Mucosa of descending colon (tissue), 3 donors: ENCODE data around the gene GTPBP1. TPM values are rescaled to one million over a fixed set of nuclear protein-coding genes. Genes with fewer than 3 reads are reported as not detected.

Source experiments
- ATAC-seq: fragments of 200-7000 bp; cut with Tn5 transposase; one replicate; pipeline ENCODE4 v1.9.1; 2020; ENCODE audit warnings: mild to moderate bottlenecking, moderate library complexity
- DNase-seq, 3 donors: peaks; one replicate each; pipeline ENCODE4 v3.0.0-alpha.2; 2020
- H3K36me3 ChIP-seq: fragments of 200-600 bp; one replicate; pipeline ENCODE4 v1.8.0; 2021; ENCODE audit warnings: low read depth, mild to moderate bottlenecking
- H3K4me1 ChIP-seq: fragments of 200-600 bp; one replicate; pipeline ENCODE4 v1.8.0; 2021; ENCODE audit warnings: low read depth, mild to moderate bottlenecking
- H3K4me3 ChIP-seq: fragments of 200-600 bp; one replicate; pipeline ENCODE4 v1.8.0; 2021; ENCODE audit warnings: mild to moderate bottlenecking
- H3K9me3 ChIP-seq: fragments of 200-600 bp; one replicate; pipeline ENCODE4 v1.8.0; 2021; ENCODE audit warnings: mild to moderate bottlenecking
- intact Hi-C, 2 donors: fragments of 100-400 bp; cut with DNase I in 1 of 2; cut with micrococcal nuclease in 1 of 2; formaldehyde crosslinking; loops; one replicate each; pipeline versions ENCODE4 v1.11.0 to v1.11.1; 2022; cut with DNase I, micrococcal nuclease
- total RNA-seq, 3 donors: library from RNA; stranded (reverse); fragmentation: NEBNext Ultra II Directional in 2 of 3; extraction: Animal tissue kit (Norgen Biotek cat#: 25700) in 2 of 3; gene quantifications; one replicate each; pipeline versions ENCODE4 v1.2.1 to v1.2.4, GENCODE V29; 2021 to 2023
- TF ChIP-seq, protein P1 (sequence below): fragments of 200-600 bp; IDR thresholded peaks from one replicate; pipeline ENCODE4 v1.8.0; 2022; ENCODE audit warnings: antibody characterized with exemption, mild to moderate bottlenecking
- donor health status: DM: no; HTN: no; CAD: no; lungs with moderate emphysema.
- donor health status: DM: no; HTN: no; CAD: no.
- donor health status: DM: no; HTN: yes; CAD: no.

GTPBP1 gene
- total RNA-seq, 3 donors from 2014 or later, result 73.1 to 96.8 (median 76.8) TPM

DNA sequence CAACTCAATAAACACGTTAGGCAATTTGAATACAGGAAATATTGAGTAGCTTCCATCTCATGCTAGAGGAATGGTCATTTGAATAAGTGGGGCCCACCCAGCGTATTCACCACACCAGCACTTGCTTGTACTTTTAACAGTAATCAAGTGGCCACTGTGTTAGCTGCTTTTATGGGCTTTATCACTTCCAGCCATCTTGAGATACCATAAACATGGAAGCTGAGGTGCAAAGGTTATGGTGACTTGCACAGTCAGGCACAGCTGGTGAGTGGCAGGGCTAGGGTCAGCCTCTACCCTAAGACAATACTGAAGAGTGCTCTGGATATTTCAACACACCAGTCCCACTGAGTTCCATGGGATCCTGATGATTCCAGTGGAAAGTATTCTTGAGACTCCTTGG is 11.7 kb upstream of the GTPBP1 start:
- TF ChIP-seq, protein P1, sequence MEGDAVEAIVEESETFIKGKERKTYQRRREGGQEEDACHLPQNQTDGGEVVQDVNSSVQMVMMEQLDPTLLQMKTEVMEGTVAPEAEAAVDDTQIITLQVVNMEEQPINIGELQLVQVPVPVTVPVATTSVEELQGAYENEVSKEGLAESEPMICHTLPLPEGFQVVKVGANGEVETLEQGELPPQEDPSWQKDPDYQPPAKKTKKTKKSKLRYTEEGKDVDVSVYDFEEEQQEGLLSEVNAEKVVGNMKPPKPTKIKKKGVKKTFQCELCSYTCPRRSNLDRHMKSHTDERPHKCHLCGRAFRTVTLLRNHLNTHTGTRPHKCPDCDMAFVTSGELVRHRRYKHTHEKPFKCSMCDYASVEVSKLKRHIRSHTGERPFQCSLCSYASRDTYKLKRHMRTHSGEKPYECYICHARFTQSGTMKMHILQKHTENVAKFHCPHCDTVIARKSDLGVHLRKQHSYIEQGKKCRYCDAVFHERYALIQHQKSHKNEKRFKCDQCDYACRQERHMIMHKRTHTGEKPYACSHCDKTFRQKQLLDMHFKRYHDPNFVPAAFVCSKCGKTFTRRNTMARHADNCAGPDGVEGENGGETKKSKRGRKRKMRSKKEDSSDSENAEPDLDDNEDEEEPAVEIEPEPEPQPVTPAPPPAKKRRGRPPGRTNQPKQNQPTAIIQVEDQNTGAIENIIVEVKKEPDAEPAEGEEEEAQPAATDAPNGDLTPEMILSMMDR, result no peak
- H3K4me1 ChIP-seq, result peaks cover 65% of the 10 kb centered on the region
- intact Hi-C loops, result no loop called here
- no peaks in the 10 kb centered on the region for H3K36me3 ChIP-seq
- ATAC-seq (peak; percentile 90), DNase-seq (peak; percentile 57 to 72 (median 68))
- no peaks in the 10 kb centered on the region for H3K9me3 ChIP-seq
- H3K4me3 ChIP-seq, result no peak overlapping the region

DNA sequence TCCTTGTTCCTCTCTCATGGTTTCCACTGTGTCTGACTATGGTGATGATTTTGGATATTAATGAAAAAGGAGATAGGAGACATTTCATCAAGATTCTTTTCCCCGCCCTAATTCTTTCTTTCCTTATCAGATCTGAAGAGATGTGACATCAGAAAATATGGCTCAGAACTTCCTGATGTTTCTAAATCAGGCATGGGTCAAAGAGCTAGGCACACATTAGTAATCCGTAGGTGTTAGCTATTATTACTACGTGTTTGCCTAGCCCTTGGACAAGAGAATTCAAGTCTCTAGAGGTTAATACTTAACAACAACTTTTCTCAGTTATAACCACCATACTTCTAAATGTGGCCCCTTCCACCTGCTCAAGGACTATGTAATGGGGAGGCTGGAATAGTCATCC is 10.8 kb upstream of the GTPBP1 start:
- Histone ChIP-seq H3K4me3 (no peak overlapping the region), H3K9me3 (no peaks in the 10 kb centered on the region), H3K4me1 (peaks cover 65% of the 10 kb centered on the region), H3K36me3 (no peaks in the 10 kb centered on the region)
- TF ChIP-seq, protein P1, result no peak
- ATAC-seq (peak; percentile 60), DNase-seq (no peak)
- intact Hi-C loops, result no loop called here

DNA sequence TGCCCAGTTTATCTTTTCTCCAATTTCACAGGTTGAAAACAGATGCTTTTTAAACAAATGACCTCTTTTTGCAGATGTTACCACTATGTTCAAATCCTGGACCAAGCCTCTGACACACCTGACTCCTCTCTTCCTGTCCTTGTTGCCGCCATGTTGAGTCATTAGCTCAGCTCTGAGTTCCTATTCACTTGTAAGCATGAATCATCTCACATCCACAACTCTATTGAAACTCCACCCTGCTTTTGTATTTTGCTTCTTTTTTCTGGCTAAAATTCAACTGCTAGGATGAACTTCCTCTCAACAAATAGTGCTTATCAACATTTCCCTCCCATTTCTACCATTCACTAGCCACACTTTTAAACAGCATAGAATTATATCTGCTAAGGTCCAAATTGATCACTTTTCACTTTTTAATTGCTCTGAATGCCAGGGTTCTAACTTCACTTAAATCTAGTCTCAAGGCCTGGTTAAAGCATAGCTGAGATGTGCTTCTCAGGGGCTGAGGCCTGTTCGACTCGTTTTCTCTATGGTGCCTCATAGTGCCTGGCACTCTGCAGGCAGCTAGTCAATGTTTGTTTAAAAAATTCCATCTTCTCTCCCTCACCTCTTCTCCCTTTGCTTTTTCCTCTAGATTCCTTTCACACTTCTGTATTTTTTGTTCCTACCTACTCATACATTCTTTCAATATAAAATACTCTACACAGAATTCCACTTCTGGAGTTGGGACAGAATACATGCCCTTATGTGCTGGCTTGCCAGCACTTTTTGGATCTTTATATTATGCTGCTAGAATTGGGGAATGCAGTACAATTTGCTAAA is 8.9 kb upstream of the GTPBP1 start:
- ATAC-seq, result peak; percentile 7
- H3K4me3 ChIP-seq, result no peak overlapping the region
- peaks cover 56% of the 10 kb centered on the region for H3K4me1 ChIP-seq
- no peaks in the 10 kb centered on the region for H3K9me3 ChIP-seq
- TF ChIP-seq, protein P1, result no peak
- DNase-seq, result no peak
- no peaks in the 10 kb centered on the region for H3K36me3 ChIP-seq
- intact Hi-C loops, result no loop called here

DNA sequence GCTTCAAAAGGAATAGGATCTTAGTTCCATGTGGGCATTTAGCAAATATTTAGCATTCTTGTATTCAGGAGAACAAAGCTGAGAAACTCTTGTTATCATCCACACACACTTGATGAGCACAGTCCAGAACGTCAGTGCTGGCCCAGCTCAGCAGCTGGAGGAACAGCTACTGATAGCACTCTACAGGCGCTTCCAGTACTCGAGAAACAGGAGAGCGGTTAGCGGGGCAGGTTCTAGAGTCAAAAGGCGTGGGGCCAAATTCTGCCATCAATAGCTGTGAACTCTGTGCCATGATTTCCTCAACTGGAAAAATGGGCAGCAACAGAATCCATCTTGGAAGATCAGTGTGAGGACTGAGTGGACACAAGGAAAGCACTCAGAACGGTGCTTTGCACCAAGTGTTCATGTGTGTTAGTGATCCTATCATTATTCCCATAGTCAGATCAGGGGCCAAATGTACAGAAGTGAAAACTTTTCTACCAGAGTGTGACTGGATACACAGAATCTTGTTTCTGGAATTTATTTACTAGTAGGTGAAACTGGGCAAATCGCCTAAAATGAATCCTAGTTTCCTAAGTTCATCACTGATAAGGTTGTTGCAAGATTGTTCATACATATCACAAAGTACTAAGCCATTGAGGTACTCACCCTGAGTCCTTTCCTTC is 8.2 kb upstream of the GTPBP1 start:
- Histone ChIP-seq H3K9me3 (no peaks in the 10 kb centered on the region), H3K36me3 (no peaks in the 10 kb centered on the region), H3K4me3 (no peak overlapping the region), H3K4me1 (peaks cover 49% of the 10 kb centered on the region)
- ATAC-seq (no peak), DNase-seq (no peak)
- TF ChIP-seq, protein P1, result no peak
- intact Hi-C loops, result no loop called here

DNA sequence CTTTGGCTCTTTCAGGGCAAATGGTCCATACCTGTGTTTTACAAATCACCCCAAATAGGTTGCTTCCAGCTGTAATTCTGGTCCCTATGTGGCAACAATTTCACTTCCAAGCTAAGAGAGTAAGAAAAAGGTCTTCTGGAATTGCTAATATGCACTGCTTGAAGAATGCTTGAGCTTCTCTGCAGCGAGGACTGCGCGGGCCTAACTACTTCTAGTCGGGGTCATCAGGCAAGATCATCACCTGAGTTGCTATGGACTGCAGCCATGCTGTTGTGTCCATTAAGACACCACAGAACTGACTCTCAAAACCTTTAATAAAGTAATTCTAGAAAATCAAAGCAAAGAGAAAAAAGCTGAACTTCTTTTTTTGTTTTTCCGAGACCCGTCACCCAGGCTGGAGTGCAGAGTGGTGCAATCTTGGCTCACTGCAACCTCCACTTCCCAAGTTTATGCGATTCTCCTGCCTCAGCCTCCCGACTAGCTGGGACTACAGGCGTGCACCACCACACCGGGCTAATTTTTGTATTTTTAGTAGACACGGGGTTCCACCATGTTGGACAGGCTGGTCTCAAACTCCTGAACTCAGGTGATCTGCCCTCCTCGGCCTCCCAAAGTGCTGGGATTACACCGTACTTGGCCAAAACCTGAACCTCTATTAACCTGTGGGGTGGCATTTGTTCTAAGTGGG is 7.2 kb upstream of the GTPBP1 start:
- no peak for DNase-seq
- peaks cover 46% of the 10 kb centered on the region for H3K4me1 ChIP-seq
- no peak overlapping the region for H3K4me3 ChIP-seq
- H3K9me3 ChIP-seq, result no peaks in the 10 kb centered on the region
- TF ChIP-seq, protein P1, result no peak
- no peaks in the 10 kb centered on the region for H3K36me3 ChIP-seq
- no peak for ATAC-seq
- intact Hi-C loops, result no loop called here
